HCT116 (cell line): Measurements from ENCODE around the gene FBN1. TPM values are rescaled to one million over a fixed set of nuclear protein-coding genes. Genes with fewer than 3 reads are reported as not detected.

Experiments used
- ATAC-seq: fragments of 200-7000 bp; cut with Tn5 transposase; 2 replicates; pipeline ENCODE4 v1.9.1; 2020; ENCODE audit warnings: mild to moderate bottlenecking, moderate library complexity
- BruUV-seq: library from RNA; stranded (reverse); fragments of 400-500 nt; replicated peaks from 2 replicates; lab custom pipeline; 2021; lab: Mats Ljungman, UMichigan
- CTCF ChIA-PET: fragments of 300-600 bp; sonication (Branson Sonifier 250); formaldehyde crosslinking; loops from one replicate; lab custom pipeline; 2021; ENCODE audit warnings: antibody characterized with exemption; lab: Charles Lee
- POLR2A ChIA-PET: fragments of 300-600, 350-600 bp; sonication (Branson Sonifier 250); formaldehyde crosslinking; loops from one replicate; lab custom pipeline; 2021; ENCODE audit warnings: antibody characterized with exemption; lab: Charles Lee
- RAD21 ChIA-PET, 2 experiments: fragments of 300-600 bp; sonication (Branson Sonifier 250); formaldehyde crosslinking; loops; one replicate each; lab custom pipeline; 2023; ENCODE audit warnings: low total read pairs in 2 of 2; ENCODE audit not compliant: uncharacterized antibody in 2 of 2, unreplicated experiment in 2 of 2, low non-redundant PET in 1 of 2; lab: Charles Lee
- DNase-seq: peaks from one replicate; pipeline ENCODE4 v3.0.0-alpha.2; 2010; ENCODE audit warnings: low read depth, low spot score
- H2AFZ ChIP-seq: fragments of 200-600 bp; shearing (Covaris generic), sonication (generic); 2 replicates; pipeline ENCODE4 v1.6.1; 2017; ENCODE audit warnings: low read depth, mixed run types, mixed read lengths, antibody characterized with exemption, low read length; ENCODE audit not compliant: poor library complexity, severe bottlenecking
- H3K27ac ChIP-seq: 2 replicates; pipeline ENCODE4 v1.5.1; 2012; ENCODE audit warnings: low read depth, low read length
- H3K27me3 ChIP-seq: fragments of 200-600 bp; sonication (generic); 2 replicates; pipeline ENCODE4 v1.6.1; 2016; ENCODE audit warnings: mixed run types, low read length, mixed read lengths; ENCODE audit not compliant: insufficient read depth
- H3K36me3 ChIP-seq, 2 experiments: fragments of 200-500 bp in 1 of 2; fragments of 200-600 bp in 1 of 2; sonication (Bioruptor generic) in 1 of 2; sonication (generic) in 1 of 2; 2 replicates each; pipeline versions ENCODE4 v1.5.1 to v1.6.1; 2014 to 2016; ENCODE audit warnings: low read length in 2 of 2, inconsistent platforms in 1 of 2, mixed read lengths in 1 of 2, mixed run types in 1 of 2; ENCODE audit not compliant: insufficient read depth in 2 of 2, control insufficient read depth in 1 of 2
- H3K4me1 ChIP-seq, 2 experiments: fragments of 200-600 bp in 1 of 2; sonication (generic) in 1 of 2; 2 replicates each; pipeline versions ENCODE4 v1.5.1 to v1.6.1; 2012 to 2017; ENCODE audit warnings: low read length in 2 of 2, inconsistent platforms in 1 of 2, mild to moderate bottlenecking in 1 of 2, mixed read lengths in 1 of 2, mixed run types in 1 of 2, moderate library complexity in 1 of 2; ENCODE audit not compliant: insufficient read depth in 2 of 2, control insufficient read depth in 1 of 2
- H3K4me2 ChIP-seq: fragments of 200-600 bp; sonication (generic); 2 replicates; pipeline ENCODE4 v1.6.1; 2017; ENCODE audit warnings: mixed run types, low read length, mixed read lengths
- H3K4me3 ChIP-seq, 2 experiments: fragments of 200-600 bp in 1 of 2; sonication (generic) in 1 of 2; replicated peaks in 1 of 2; 2 replicates each; pipeline ENCODE4 v1.5.1; 2011 to 2016; ENCODE audit warnings: low read length in 2 of 2, control low read depth in 1 of 2, low read depth in 1 of 2, mild to moderate bottlenecking in 1 of 2, mixed read lengths in 1 of 2, mixed run types in 1 of 2
- H3K79me2 ChIP-seq: fragments of 200-600 bp; sonication (generic); 2 replicates; pipeline ENCODE4 v1.6.1; 2017; ENCODE audit warnings: mild to moderate bottlenecking, mixed run types, low read length, moderate library complexity, mixed read lengths; ENCODE audit not compliant: insufficient read depth
- H3K9ac ChIP-seq: fragments of 200-600 bp; sonication (generic); 2 replicates; pipeline ENCODE4 v1.6.1; 2016; ENCODE audit warnings: low read length, mixed read lengths
- H3K9me2 ChIP-seq: fragments of 200-600 bp; sonication (generic), shearing (Covaris generic); 2 replicates; pipeline ENCODE4 v1.6.1; 2017; ENCODE audit warnings: mixed run types, mild to moderate bottlenecking, moderate library complexity; ENCODE audit not compliant: insufficient read depth
- H3K9me3 ChIP-seq, 2 experiments: fragments of 200-500 bp in 1 of 2; fragments of 200-600 bp in 1 of 2; sonication (Bioruptor generic) in 1 of 2; sonication (generic) in 1 of 2; 2 replicates each; pipeline ENCODE4 v1.6.1; 2014 to 2017; ENCODE audit warnings: low read length in 2 of 2, mixed read lengths in 2 of 2, inconsistent platforms in 1 of 2, low read depth in 1 of 2, mild to moderate bottlenecking in 1 of 2, mixed run types in 1 of 2, moderate library complexity in 1 of 2; ENCODE audit not compliant: control insufficient read depth in 1 of 2, insufficient read depth in 1 of 2
- H4K20me1 ChIP-seq: fragments of 200-600 bp; sonication (generic), shearing (Covaris generic); 2 replicates; pipeline ENCODE4 v1.6.1; 2017; ENCODE audit warnings: mixed run types, mild to moderate bottlenecking, moderate library complexity; ENCODE audit not compliant: insufficient read depth
- ATF3 ChIP-seq: IDR thresholded peaks from 2 replicates; pipeline ENCODE4 v1.6.1; 2012
- CBX3 ChIP-seq: IDR thresholded peaks from 2 replicates; pipeline ENCODE4 v1.6.1; 2012; ENCODE audit warnings: low read depth
- CEBPB ChIP-seq: IDR thresholded peaks from 2 replicates; pipeline ENCODE4 v1.6.1; 2012; ENCODE audit warnings: low read depth
- EZH2 ChIP-seq: fragments of 200-600 bp; sonication (generic); IDR thresholded peaks from 2 replicates; pipeline ENCODE4 v1.6.1; 2017; ENCODE audit warnings: antibody characterized with exemption, mixed run types
- MAX ChIP-seq: IDR thresholded peaks from 2 replicates; pipeline ENCODE4 v1.6.1; 2012
- POLR2AphosphoS5 ChIP-seq: IDR thresholded peaks from 2 replicates; pipeline ENCODE4 v1.6.1; 2011; ENCODE audit warnings: mild to moderate bottlenecking, low read depth, low read length, moderate library complexity
- REST ChIP-seq: IDR thresholded peaks from 2 replicates; pipeline ENCODE4 v1.6.1; 2012; ENCODE audit warnings: low read depth
- SIN3A ChIP-seq: IDR thresholded peaks from 2 replicates; pipeline ENCODE4 v1.6.1; 2012; ENCODE audit warnings: low read depth
- SRF ChIP-seq: IDR thresholded peaks from 2 replicates; pipeline ENCODE4 v1.6.1; 2012; ENCODE audit warnings: low read depth
- YY1 ChIP-seq: IDR thresholded peaks from 2 replicates; pipeline ENCODE4 v1.6.1; 2011; ENCODE audit warnings: low read length, low read depth, moderate library complexity, mild to moderate bottlenecking; ENCODE audit not compliant: insufficient replicate concordance; ENCODE audit errors: extremely low read depth
- ZFX ChIP-seq: fragments of 450-650 bp; IDR thresholded peaks from 2 replicates; pipeline ENCODE4 v1.6.1; 2017
- ZNF274 ChIP-seq: fragments of 200-500 bp; sonication (Bioruptor generic); IDR thresholded peaks from 2 replicates; pipeline ENCODE4 v1.6.1; 2014; ENCODE audit warnings: mild to moderate bottlenecking, low read depth, low read length, inconsistent platforms
- intact Hi-C: fragments of 100-400 bp; cut with micrococcal nuclease; formaldehyde crosslinking; loops from 2 replicates; pipeline ENCODE4 v1.10.0; 2022
- total RNA-seq: library from RNA; stranded (reverse); gene quantifications from one replicate; pipeline ENCODE4 v1.2.1, GENCODE V29; 2021; ENCODE audit not compliant: unreplicated experiment

The FBN1 gene
- total RNA-seq, 1 experiment from 2014 or later, result 1.7 TPM

GRCh38 chr15:48693484-48693883 lies 48.0 kb upstream of the FBN1 start:
- TF ChIP-seq CEBPB (no peak), SIN3A (no peak), SRF (no peak), ZNF274 (no peak)
- TF ChIP-seq, all 23 proteins: peak for 0
- RAD21 ChIA-PET, result no interaction called here
- no peaks in the 10 kb centered on the region for H3K9me2 ChIP-seq
- no peak overlapping the region for H2AFZ ChIP-seq
- no peaks in the 10 kb centered on the region for H3K36me3 ChIP-seq
- intact Hi-C loops, result no loop called here
- H3K27ac ChIP-seq, result no peak overlapping the region
- CTCF ChIA-PET, result no interaction called here
- H3K4me1 ChIP-seq, result no peaks in the 10 kb centered on the region
- no peak overlapping the region for H3K9ac ChIP-seq
- POLR2A ChIA-PET, result no interaction called here
- H3K79me2 ChIP-seq, result no peaks in the 10 kb centered on the region
- no peaks in the 10 kb centered on the region for H3K27me3 ChIP-seq
- DNase-seq, result no peak
- BruUV-seq, result no TSS peak
- no peaks in the 10 kb centered on the region for H3K9me3 ChIP-seq
- H3K4me2 ChIP-seq, result no peak overlapping the region
- ATAC-seq, result no peak
- no peak overlapping the region for H3K4me3 ChIP-seq
- H4K20me1 ChIP-seq, result no peaks in the 10 kb centered on the region

GRCh38 chr15:48688493-48688892 lies 43.0 kb upstream of the FBN1 start:
- no peaks in the 10 kb centered on the region for H4K20me1 ChIP-seq

More at GRCh38 chr15:48688493-48688892, 43.0 kb upstream of the FBN1 start:
- Histone ChIP-seq H2AFZ (no peak overlapping the region), H3K4me1 (no peaks in the 10 kb centered on the region), H3K9me2 (no peaks in the 10 kb centered on the region), H3K9me3 (no peaks in the 10 kb centered on the region), H3K4me3 (no peak overlapping the region), H3K4me2 (no peak overlapping the region), H3K36me3 (no peaks in the 10 kb centered on the region), H3K79me2 (no peaks in the 10 kb centered on the region), H3K27ac (no peak overlapping the region), H3K27me3 (no peaks in the 10 kb centered on the region), H3K9ac (no peak overlapping the region)
- intact Hi-C loops, result no loop called here
- TF ChIP-seq YY1 (no peak), REST (no peak), POLR2AphosphoS5 (no peak), CBX3 (no peak), SIN3A (no peak), MAX (no peak), EZH2 (no peak), ATF3 (no peak), ZNF274 (no peak), ZFX (no peak)
- no TSS peak for BruUV-seq
- DNase-seq (no peak), ATAC-seq (no peak)
- POLR2A ChIA-PET, result no interaction called here
- RAD21 ChIA-PET, result no interaction called here
- CTCF ChIA-PET, result no interaction called here
